ENCODE results near the gene ART5.

GRCh38 chr11:3610846-3611245 lies 30.9 kb downstream of the ART5 start:
- TF ChIP-seq CTCF (IDR thresholded peaks at IDR 0.05; ENCODE audit: low read length) (no peak), EZH2 (IDR thresholded peaks at IDR 0.05; ENCODE audit: borderline replicate concordance, low read length) (no peak)
